HCT116 (cell line): ENCODE data around the gene DNLZ.
"Not testable (repeated sequence)": the region's sequence is repeated elsewhere in the genome, so short reads cannot be mapped to it uniquely, and the experiment has no call there.

Experiments used
- CEBPB ChIP-seq: IDR thresholded peaks from 2 replicates; pipeline ENCODE4 v1.6.1; 2012; ENCODE audit warnings: low read depth
- ELF1 ChIP-seq: IDR thresholded peaks from 2 replicates; pipeline ENCODE4 v1.6.1; 2012; ENCODE audit warnings: low read depth, borderline replicate concordance
- FOSL1 ChIP-seq: IDR thresholded peaks from 2 replicates; pipeline ENCODE4 v1.6.1; 2012; ENCODE audit warnings: low read depth
- JUND ChIP-seq: IDR thresholded peaks from 2 replicates; pipeline ENCODE4 v1.6.1; 2012
- POLR2A ChIP-seq: IDR thresholded peaks from 2 replicates; pipeline ENCODE4 v1.7.0; 2011; ENCODE audit warnings: borderline replicate concordance; ENCODE audit not compliant: insufficient read depth, insufficient read length; ENCODE audit errors: extremely low read depth
- POLR2AphosphoS5 ChIP-seq: IDR thresholded peaks from 2 replicates; pipeline ENCODE4 v1.6.1; 2011; ENCODE audit warnings: mild to moderate bottlenecking, low read depth, low read length, moderate library complexity
- SP1 ChIP-seq: IDR thresholded peaks from 2 replicates; pipeline ENCODE4 v1.6.1; 2012; ENCODE audit warnings: low read depth
- TCF7L2 ChIP-seq: IDR thresholded peaks from 2 replicates; pipeline ENCODE4 v1.7.0; 2011; ENCODE audit warnings: borderline replicate concordance, inconsistent platforms; ENCODE audit not compliant: insufficient read depth, insufficient read length; ENCODE audit errors: extremely low read depth
- YY1 ChIP-seq: IDR thresholded peaks from 2 replicates; pipeline ENCODE4 v1.6.1; 2011; ENCODE audit warnings: low read length, low read depth, moderate library complexity, mild to moderate bottlenecking; ENCODE audit not compliant: insufficient replicate concordance; ENCODE audit errors: extremely low read depth
- ZFX ChIP-seq: fragments of 450-650 bp; IDR thresholded peaks from 2 replicates; pipeline ENCODE4 v1.6.1; 2017
- TF ChIP-seq, protein P1 (sequence below), 3 experiments: fragments of 200-600 bp in 1 of 3; sonication (generic) in 1 of 3; IDR thresholded peaks in 2 of 3; conservative IDR thresholded peaks in 1 of 3; 2 replicates each; pipeline ENCODE4 v1.5.1; 2012 to 2017; ENCODE audit warnings: low read depth in 2 of 3, low read length in 2 of 3, antibody characterized with exemption in 1 of 3, borderline replicate concordance in 1 of 3, control low read depth in 1 of 3, mild to moderate bottlenecking in 1 of 3, mixed read lengths in 1 of 3, mixed run types in 1 of 3, moderate library complexity in 1 of 3; ENCODE audit not compliant: insufficient read depth in 1 of 3
- TF ChIP-seq, protein P2 (sequence below): IDR thresholded peaks from 2 replicates; pipeline ENCODE4 v1.6.1; 2012; ENCODE audit warnings: low read depth

DNA sequence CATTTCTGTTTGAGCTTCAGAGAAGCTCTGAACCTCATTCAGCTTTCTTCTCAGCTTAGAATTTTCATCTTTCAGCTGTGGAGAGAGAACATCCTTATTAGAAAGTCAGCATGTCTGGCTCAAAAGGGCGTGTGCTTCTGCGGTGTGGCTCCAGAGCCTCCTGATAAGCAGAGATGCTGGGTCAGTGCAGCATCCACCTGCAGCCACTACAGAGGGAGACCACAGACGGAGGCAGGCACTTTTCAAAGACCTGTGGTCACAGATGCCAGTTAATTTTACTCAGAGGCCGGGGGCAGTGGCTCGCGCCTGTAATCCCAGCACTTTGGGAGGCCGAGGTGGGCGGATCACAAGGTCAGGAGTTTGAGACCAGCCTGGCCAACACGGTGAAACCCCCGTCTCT lies 42.4 kb upstream of the DNLZ start:
- TF ChIP-seq, protein P1, sequence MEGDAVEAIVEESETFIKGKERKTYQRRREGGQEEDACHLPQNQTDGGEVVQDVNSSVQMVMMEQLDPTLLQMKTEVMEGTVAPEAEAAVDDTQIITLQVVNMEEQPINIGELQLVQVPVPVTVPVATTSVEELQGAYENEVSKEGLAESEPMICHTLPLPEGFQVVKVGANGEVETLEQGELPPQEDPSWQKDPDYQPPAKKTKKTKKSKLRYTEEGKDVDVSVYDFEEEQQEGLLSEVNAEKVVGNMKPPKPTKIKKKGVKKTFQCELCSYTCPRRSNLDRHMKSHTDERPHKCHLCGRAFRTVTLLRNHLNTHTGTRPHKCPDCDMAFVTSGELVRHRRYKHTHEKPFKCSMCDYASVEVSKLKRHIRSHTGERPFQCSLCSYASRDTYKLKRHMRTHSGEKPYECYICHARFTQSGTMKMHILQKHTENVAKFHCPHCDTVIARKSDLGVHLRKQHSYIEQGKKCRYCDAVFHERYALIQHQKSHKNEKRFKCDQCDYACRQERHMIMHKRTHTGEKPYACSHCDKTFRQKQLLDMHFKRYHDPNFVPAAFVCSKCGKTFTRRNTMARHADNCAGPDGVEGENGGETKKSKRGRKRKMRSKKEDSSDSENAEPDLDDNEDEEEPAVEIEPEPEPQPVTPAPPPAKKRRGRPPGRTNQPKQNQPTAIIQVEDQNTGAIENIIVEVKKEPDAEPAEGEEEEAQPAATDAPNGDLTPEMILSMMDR (IDR thresholded peaks at IDR 0.05 in 2 of 3, conservative IDR thresholded peaks at IDR 0.05 in 1 of 3; ENCODE audit: borderline replicate concordance in 1 of 3, insufficient read depth in 1 of 3, low read depth in 2 of 3, low read length in 2 of 3) = not testable (repeated sequence)
- TF ChIP-seq YY1, ZFX, SP1, CEBPB, POLR2AphosphoS5, TCF7L2, JUND, ELF1, POLR2A, FOSL1: not testable (repeated sequence)
- TF ChIP-seq, protein P2, sequence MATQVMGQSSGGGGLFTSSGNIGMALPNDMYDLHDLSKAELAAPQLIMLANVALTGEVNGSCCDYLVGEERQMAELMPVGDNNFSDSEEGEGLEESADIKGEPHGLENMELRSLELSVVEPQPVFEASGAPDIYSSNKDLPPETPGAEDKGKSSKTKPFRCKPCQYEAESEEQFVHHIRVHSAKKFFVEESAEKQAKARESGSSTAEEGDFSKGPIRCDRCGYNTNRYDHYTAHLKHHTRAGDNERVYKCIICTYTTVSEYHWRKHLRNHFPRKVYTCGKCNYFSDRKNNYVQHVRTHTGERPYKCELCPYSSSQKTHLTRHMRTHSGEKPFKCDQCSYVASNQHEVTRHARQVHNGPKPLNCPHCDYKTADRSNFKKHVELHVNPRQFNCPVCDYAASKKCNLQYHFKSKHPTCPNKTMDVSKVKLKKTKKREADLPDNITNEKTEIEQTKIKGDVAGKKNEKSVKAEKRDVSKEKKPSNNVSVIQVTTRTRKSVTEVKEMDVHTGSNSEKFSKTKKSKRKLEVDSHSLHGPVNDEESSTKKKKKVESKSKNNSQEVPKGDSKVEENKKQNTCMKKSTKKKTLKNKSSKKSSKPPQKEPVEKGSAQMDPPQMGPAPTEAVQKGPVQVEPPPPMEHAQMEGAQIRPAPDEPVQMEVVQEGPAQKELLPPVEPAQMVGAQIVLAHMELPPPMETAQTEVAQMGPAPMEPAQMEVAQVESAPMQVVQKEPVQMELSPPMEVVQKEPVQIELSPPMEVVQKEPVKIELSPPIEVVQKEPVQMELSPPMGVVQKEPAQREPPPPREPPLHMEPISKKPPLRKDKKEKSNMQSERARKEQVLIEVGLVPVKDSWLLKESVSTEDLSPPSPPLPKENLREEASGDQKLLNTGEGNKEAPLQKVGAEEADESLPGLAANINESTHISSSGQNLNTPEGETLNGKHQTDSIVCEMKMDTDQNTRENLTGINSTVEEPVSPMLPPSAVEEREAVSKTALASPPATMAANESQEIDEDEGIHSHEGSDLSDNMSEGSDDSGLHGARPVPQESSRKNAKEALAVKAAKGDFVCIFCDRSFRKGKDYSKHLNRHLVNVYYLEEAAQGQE = not testable (repeated sequence)
